GM13977 (cell line): Measurements from ENCODE around the gene DENND1A.

Experiments used
- DNase-seq: peaks from one replicate; pipeline ENCODE4 v3.0.0; 2012; ENCODE audit warnings: low spot score
- in situ Hi-C: fragments of 300-500 bp; cut with MboI; formaldehyde crosslinking; loops from one replicate; pipeline ENCODE4 v1.12.0; 2022; ENCODE audit warnings: low sequenced_read_pairs, low pct_unique_long_range_greater_than_20kb, mixed read lengths, inconsistent platforms; ENCODE audit not compliant: unreplicated experiment
- TF ChIP-seq, protein P1 (sequence below): IDR thresholded peaks from 2 replicates; pipeline ENCODE4 v1.5.1; 2012; ENCODE audit warnings: mild to moderate bottlenecking, control low read depth; ENCODE audit not compliant: insufficient read depth; ENCODE audit errors: extremely low read depth, missing control alignments

Gene DENND1A

DNA sequence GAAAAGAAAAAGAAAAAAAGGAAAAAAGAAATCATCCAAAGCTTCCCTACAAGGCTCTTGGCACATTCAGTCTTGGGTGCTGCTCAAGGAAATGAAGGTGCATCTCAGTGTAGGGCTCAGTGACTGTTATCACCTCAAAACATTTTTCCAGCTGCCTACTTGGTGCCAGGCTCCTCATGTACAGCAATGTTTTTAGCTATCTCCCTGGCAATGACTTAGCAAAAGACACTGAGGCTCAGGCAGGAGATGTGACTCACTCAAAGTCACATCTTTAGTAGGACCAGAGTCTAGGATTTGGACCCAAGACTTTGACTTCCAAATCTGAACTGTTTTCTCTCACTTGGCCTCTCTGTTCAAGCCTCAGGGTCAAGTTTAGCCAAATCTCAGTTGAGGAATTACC lies 309.7 kb downstream of the DENND1A start:
- in situ Hi-C loops, result no loop called here
- no peak for DNase-seq
- TF ChIP-seq, protein P1, sequence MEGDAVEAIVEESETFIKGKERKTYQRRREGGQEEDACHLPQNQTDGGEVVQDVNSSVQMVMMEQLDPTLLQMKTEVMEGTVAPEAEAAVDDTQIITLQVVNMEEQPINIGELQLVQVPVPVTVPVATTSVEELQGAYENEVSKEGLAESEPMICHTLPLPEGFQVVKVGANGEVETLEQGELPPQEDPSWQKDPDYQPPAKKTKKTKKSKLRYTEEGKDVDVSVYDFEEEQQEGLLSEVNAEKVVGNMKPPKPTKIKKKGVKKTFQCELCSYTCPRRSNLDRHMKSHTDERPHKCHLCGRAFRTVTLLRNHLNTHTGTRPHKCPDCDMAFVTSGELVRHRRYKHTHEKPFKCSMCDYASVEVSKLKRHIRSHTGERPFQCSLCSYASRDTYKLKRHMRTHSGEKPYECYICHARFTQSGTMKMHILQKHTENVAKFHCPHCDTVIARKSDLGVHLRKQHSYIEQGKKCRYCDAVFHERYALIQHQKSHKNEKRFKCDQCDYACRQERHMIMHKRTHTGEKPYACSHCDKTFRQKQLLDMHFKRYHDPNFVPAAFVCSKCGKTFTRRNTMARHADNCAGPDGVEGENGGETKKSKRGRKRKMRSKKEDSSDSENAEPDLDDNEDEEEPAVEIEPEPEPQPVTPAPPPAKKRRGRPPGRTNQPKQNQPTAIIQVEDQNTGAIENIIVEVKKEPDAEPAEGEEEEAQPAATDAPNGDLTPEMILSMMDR, result no peak

DNA sequence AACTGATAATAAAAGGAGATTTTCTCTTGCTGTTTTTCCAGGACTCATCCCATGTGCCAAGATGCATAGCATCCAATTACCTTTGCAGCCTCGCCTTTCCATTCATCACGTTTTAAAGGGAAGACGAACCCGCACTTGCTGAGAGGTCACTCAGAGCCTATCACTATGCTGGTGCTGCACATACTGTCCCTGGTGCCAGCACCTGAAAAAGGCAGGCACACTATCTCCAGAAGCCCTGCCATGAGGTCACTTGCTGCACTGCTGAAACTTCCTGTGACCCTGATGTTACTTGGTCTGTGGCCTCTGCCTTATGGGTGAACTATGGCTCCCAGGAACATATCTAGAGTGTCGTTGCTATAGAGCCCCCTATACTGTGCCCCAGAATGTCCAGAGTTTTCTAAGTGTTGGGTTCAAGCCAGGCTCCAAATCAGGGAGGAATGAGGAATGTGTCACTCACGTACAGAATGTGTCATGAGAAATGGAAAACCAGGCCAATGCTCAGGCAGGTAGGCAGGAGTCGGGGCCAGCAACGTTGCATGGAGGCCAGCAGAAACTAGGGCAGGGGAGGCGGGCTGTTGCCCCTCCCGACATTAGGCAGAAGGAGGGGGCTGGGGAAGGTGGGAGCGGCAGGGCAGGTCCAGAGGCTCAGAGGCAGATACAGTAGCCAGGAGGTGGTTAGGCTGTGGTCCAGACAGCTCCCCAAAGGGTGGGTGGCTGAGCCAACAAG lies 311.8 kb downstream of the DENND1A start:
- TF ChIP-seq, protein P1, result no peak
- DNase-seq, result no peak
- in situ Hi-C loops, result no loop called here

DNA sequence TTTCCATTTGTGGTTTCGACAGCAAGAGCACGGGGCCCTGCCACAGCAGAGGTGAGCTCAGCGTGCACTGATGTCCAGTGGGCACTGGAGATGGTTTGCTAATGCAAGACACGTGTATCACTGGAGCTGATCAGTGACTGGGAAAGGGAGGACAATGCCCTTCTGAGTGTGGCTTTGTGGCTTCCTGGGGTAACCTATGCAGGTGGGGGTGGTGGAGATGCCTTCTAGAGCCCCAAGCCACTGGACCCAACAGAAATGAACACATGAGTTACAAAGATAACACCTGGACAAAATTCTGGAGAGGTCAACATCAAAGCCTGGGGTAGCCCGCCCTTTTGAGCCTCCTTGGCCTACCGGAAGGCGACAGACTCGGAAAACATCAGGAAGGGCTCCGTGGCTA lies 312.6 kb downstream of the DENND1A start:
- TF ChIP-seq, protein P1, result no peak
- in situ Hi-C loops, result no loop called here
- no peak for DNase-seq

DNA sequence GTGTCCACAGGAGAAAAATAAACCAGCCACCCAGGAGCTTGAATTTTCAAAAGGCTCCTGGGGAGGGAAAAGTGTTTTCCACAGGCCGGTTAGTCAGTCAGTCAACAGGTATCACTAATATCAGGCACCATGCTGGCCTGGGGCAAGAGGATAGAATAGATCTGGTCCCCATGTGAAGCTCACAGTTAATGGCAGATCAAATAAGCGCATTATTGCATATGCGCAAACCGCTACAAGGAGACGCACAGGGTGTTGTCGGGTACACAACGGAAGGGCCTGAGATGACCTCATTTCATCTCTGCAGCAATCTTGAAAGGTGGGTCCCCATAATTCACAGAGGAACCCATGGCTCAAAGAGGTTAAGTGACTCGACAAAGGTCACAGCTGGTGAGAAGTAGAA lies 313.2 kb downstream of the DENND1A start:
- TF ChIP-seq, protein P1, result no peak
- no peak for DNase-seq
- in situ Hi-C loops, result no loop called here

DNA sequence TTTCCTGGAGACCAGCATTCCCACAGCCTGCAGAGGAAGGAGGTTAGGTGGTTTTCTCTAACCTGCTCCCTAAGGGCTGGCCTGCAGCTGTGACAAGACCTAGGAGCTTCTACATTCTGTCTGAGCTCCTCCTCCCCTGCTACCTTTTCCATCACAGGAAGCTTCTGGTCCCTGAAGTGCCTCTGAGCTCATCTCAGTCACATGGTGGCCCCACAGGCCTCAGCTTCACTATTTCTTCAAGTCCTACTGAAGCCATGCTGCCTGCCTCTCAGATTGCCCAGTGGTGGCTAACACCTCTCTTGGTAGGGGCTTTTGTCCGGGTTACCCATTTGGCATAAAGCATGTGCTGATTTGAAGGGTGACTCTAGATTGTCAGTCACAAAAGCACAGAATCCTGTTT lies 314.5 kb downstream of the DENND1A start:
- TF ChIP-seq, protein P1, result no peak
- in situ Hi-C loops, result no loop called here
- DNase-seq, result no peak

DNA sequence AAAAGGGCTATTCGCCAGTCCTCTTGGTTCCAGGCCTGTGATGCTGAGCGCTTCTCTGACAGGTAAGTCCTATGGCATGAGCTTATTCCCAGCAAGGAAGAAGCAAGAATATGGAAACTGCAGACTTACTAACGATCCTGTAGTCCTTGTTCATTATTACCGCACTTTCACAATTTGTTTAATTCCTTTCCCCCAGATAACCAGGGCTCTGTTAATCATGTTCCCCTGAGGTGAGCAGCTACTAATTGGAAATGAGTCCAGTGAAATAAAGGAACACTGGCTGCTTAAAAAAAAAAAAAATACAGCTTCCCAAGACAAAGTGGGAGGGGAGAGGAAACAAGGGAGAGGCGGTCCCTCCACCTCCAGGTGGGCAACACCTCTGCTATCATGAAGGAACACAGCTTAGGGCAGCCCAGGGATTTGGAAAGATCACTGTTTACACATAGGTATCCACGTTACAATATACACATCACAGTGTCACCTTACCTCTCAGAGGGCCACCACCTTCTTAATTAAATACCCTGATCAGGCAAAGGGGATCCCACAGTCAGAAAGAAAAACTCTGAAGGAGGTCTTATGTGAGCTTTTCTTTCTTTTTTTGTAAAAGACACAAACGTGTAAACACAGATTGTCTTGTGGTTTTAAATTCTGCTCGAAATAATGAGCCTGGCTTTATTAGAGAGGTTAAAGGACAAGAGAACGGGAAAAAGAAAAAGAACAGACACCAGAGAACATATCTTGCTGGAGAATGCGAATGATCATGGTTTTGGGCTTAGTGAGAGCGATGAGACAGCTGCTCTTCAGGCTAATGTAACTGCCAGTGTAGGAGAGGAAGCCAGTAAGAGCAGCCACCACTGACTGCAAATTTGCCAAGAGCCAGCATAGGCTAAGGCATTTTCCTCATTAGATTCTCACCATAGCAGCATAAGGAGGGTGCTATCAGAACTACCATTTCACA lies 315.3 kb downstream of the DENND1A start:
- DNase-seq, result no peak
- TF ChIP-seq, protein P1, result no peak
- in situ Hi-C loops, result no loop called here
